GM23338 (cell line): ENCODE results near the gene CACTIN. TPM values are rescaled to one million over a fixed set of nuclear protein-coding genes. Genes with fewer than 3 reads are reported as not detected.

ENCODE experiments used
- ATAC-seq: fragments of 200-7000 bp; cut with Tn5 transposase; 3 replicates; pipeline ENCODE4 v1.9.1; 2020
- DNase-seq: peaks from one replicate; pipeline ENCODE4 v3.0.0-alpha.2; 2015; ENCODE audit warnings: low spot score
- H2AFZ ChIP-seq: fragments of 200-600 bp; sonication (generic); 2 replicates; pipeline ENCODE4 v1.8.0; 2016; ENCODE audit warnings: antibody characterized with exemption, mild to moderate bottlenecking, moderate library complexity
- H3F3A ChIP-seq: fragments of 200-600 bp; sonication (generic); replicated peaks from 2 replicates; pipeline ENCODE4 v1.8.0; 2017; ENCODE audit warnings: antibody characterized with exemption, mixed run types, low read depth
- H3K27ac ChIP-seq: fragments of 200-600 bp; sonication (generic); 2 replicates; pipeline ENCODE4 v1.6.1; 2016; ENCODE audit warnings: low read depth
- H3K27me3 ChIP-seq: fragments of 200-600 bp; sonication (generic); 2 replicates; pipeline ENCODE4 v1.8.0; 2016; ENCODE audit warnings: mild to moderate bottlenecking, mixed run types, moderate library complexity; ENCODE audit not compliant: insufficient read depth
- H3K36me3 ChIP-seq: fragments of 200-600 bp; sonication (generic); 2 replicates; pipeline ENCODE4 v1.8.0; 2016; ENCODE audit warnings: mild to moderate bottlenecking; ENCODE audit not compliant: insufficient read depth
- H3K4me1 ChIP-seq: fragments of 200-600 bp; sonication (generic); 2 replicates; pipeline ENCODE4 v1.8.0; 2016; ENCODE audit warnings: mild to moderate bottlenecking, moderate library complexity; ENCODE audit not compliant: insufficient read depth
- H3K4me2 ChIP-seq: fragments of 200-600 bp; sonication (generic); 2 replicates; pipeline ENCODE4 v1.7.1; 2017; ENCODE audit warnings: mixed run types
- H3K4me3 ChIP-seq: fragments of 200-600 bp; sonication (generic); 2 replicates; pipeline ENCODE4 v1.6.1; 2016; ENCODE audit warnings: mixed run types
- H3K79me2 ChIP-seq: fragments of 200-600 bp; sonication (generic); replicated peaks from 2 replicates; pipeline ENCODE4 v1.8.0; 2017; ENCODE audit warnings: mild to moderate bottlenecking; ENCODE audit not compliant: insufficient read depth
- H3K9me2 ChIP-seq: fragments of 200-600 bp; sonication (generic); 2 replicates; pipeline ENCODE4 v1.8.0; 2017; ENCODE audit not compliant: insufficient read depth
- H4K20me1 ChIP-seq: fragments of 200-600 bp; sonication (generic); replicated peaks from 2 replicates; pipeline ENCODE4 v1.8.0; 2017; ENCODE audit warnings: mild to moderate bottlenecking; ENCODE audit not compliant: insufficient read depth
- H3K27ac Mint-ChIP-seq: 2 replicates; pipeline ENCODE4 v1.8.0; 2020; ENCODE audit warnings: inconsistent platforms, mild to moderate bottlenecking, moderate library complexity, mixed read lengths
- H3K27me3 Mint-ChIP-seq: 3 replicates; pipeline ENCODE4 v1.8.0; 2022; ENCODE audit warnings: low read depth, mild to moderate bottlenecking, moderate library complexity, mixed read lengths, inconsistent platforms; ENCODE audit not compliant: insufficient read depth, poor library complexity
- H3K36me3 Mint-ChIP-seq: 3 replicates; pipeline ENCODE4 v1.8.0; 2021; ENCODE audit warnings: low read depth, mild to moderate bottlenecking, inconsistent platforms, moderate library complexity, mixed read lengths
- H3K4me1 Mint-ChIP-seq: 3 replicates; pipeline ENCODE4 v1.8.0; 2020; ENCODE audit warnings: mild to moderate bottlenecking, inconsistent platforms, mixed read lengths
- H3K4me3 Mint-ChIP-seq: 3 replicates; pipeline ENCODE4 v1.8.0; 2021; ENCODE audit warnings: moderate library complexity, mild to moderate bottlenecking, inconsistent platforms, mixed read lengths
- H3K9me3 Mint-ChIP-seq: 3 replicates; pipeline ENCODE4 v1.8.0; 2020; ENCODE audit warnings: moderate library complexity, mild to moderate bottlenecking, inconsistent platforms, mixed read lengths
- CREB1 ChIP-seq: fragments of 250-450 bp; sonication (Bioruptor Pico); IDR thresholded peaks from 2 replicates; pipeline ENCODE4 v1.5.0; 2020; ENCODE audit warnings: low read depth, mild to moderate bottlenecking, moderate library complexity
- EZH2 ChIP-seq: fragments of 200-600 bp; sonication (generic); IDR thresholded peaks from one replicate; pipeline ENCODE4 v1.8.0; 2017; ENCODE audit warnings: antibody characterized with exemption, mild to moderate bottlenecking, low read depth; ENCODE audit not compliant: unreplicated experiment
- EZH2phosphoT487 ChIP-seq: fragments of 200-600 bp; sonication (generic); IDR thresholded peaks from one replicate; pipeline ENCODE4 v1.8.1; 2018; ENCODE audit warnings: antibody characterized with exemption; ENCODE audit not compliant: unreplicated experiment
- JUNB ChIP-seq: IDR thresholded peaks from one replicate; pipeline ENCODE4 v1.6.1; 2016; ENCODE audit warnings: antibody characterized with exemption; ENCODE audit not compliant: unreplicated experiment
- NANOG ChIP-seq: IDR thresholded peaks from 2 replicates; pipeline ENCODE4 v1.6.1; 2016; ENCODE audit warnings: antibody characterized with exemption, borderline replicate concordance
- POLR2AphosphoS5 ChIP-seq: IDR thresholded peaks from 2 replicates; pipeline ENCODE4 v1.6.1; 2016; ENCODE audit warnings: antibody characterized with exemption, low read depth
- STAT1 ChIP-seq: IDR thresholded peaks from one replicate; pipeline ENCODE4 v1.6.1; 2016; ENCODE audit warnings: antibody characterized with exemption; ENCODE audit not compliant: unreplicated experiment
- ZNF114 ChIP-seq: fragments of 250-450 bp; sonication (Bioruptor Pico); IDR thresholded peaks from 2 replicates; pipeline ENCODE4 v1.5.0; 2020; ENCODE audit warnings: mild to moderate bottlenecking, moderate library complexity
- ZNF331 ChIP-seq: fragments of 250-450 bp; sonication (Bioruptor Pico); IDR thresholded peaks from 2 replicates; pipeline ENCODE4 v1.5.0; 2020; ENCODE audit warnings: low read depth, mild to moderate bottlenecking, moderate library complexity
- polyA plus RNA-seq: library from polyadenylated mRNA; unstranded; fragments of >200 nt; fragmentation: Nextera tagmentation; extraction: Ambion mirVana; gene quantifications from 2 replicates; pipeline ENCODE4 v1.2.1, GENCODE V29; 2016
- total RNA-seq: library from RNA; depleted of rRNA; stranded (reverse); fragments of >200 nt; shearing (Covaris generic); gene quantifications from 2 replicates; pipeline ENCODE4 v1.2.3, GENCODE V29; 2014
- TF ChIP-seq, protein P1 (sequence below), 2 experiments: fragments of 200-600 bp in 1 of 2; sonication (generic) in 1 of 2; conservative IDR thresholded peaks; 2 replicates each; pipeline versions ENCODE4 v1.5.1 to v1.6.1; 2016 to 2017; ENCODE audit warnings: antibody characterized with exemption in 2 of 2, low read depth in 2 of 2, mild to moderate bottlenecking in 2 of 2, moderate library complexity in 1 of 2
- TF ChIP-seq, protein P2 (sequence below): fragments of 250-450 bp; sonication (Bioruptor Pico); IDR thresholded peaks from 2 replicates; pipeline ENCODE4 v1.5.0; 2020; ENCODE audit warnings: mild to moderate bottlenecking, moderate library complexity
- TF ChIP-seq, protein P3 (sequence below): IDR thresholded peaks from one replicate; pipeline ENCODE4 v1.6.1; 2018; ENCODE audit warnings: antibody characterized with exemption; ENCODE audit not compliant: unreplicated experiment
- TF ChIP-seq, protein P4 (sequence below): IDR thresholded peaks from 2 replicates; pipeline ENCODE4 v1.6.1; 2016; ENCODE audit warnings: antibody characterized with exemption

The CACTIN gene
- total and polyA plus RNA-seq, 2 experiments from 2014 or later = 14.3 to 47.4 TPM

DNA sequence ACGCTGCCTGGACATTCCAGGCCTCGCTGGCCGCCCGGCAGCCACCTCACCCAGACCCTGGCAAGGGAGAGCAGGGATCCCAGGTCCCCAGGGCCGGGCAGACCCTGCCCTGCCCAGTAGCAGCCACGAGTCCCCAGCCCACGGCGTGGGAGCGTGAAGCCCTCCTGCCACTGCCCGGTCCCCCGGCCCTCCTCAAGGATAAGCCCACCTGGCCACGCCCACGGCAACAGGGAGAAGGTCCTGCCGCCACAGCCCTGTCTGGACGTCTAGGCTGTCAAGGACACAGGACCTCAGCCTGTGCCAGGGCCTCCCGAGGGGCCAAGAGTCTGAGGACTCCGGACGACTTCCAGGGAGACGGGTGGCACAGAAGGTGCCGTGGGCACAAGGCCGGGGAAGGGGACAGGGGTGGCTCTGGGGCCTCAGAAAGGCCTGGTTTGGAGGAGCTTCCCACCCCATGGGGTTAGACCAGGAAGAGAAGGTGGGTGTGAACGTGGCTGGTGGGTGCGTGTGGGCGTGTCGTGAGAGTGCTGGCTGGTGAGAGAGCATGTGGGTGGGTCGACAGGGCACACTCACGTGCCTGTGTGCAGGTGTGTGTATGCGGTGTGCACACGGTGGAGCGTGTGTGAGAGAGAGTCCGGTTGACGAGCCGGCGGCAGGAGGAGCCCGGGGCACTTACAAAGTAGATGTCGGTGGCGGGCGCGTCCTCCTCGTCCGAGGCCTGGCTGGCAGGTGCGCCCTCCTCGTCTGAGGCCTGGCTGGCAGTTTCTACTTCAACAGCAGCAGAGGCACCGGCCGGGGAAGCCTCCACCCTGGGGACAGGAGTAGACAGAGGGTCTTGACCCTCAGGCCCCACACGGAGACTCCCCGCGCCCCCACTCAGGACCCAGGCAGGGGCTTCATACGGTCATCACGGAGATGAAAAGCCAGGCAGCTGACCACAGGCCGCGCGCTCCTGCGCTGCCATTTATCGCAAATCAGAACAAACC lies 11.9 kb upstream of the CACTIN start:
- H3K4me3 Mint-ChIP-seq = no peak overlapping the region
- no peak overlapping the region for H3K27ac Mint-ChIP-seq
- H4K20me1 ChIP-seq = no peaks in the 10 kb centered on the region
- H3K9me3 Mint-ChIP-seq = no peaks in the 10 kb centered on the region
- H3K27me3 Mint-ChIP-seq = peaks cover 3% of the 10 kb centered on the region
- DNase-seq = no peak
- H3K36me3 ChIP-seq = no peaks in the 10 kb centered on the region; the same call in 1 of the 2 replicates
- no peak overlapping the region for H3K4me3 ChIP-seq
- H3K27ac ChIP-seq = no peak overlapping the region
- H3K79me2 ChIP-seq = no peaks in the 10 kb centered on the region
- no peak overlapping the region for H2AFZ ChIP-seq
- no peaks in the 10 kb centered on the region for H3K4me1 Mint-ChIP-seq
- peaks cover 13% of the 10 kb centered on the region for H3K36me3 Mint-ChIP-seq
- H3K4me2 ChIP-seq = no peak overlapping the region
- ATAC-seq = no peak
- H3F3A ChIP-seq = no peaks in the 10 kb centered on the region
- TF ChIP-seq, protein P1, sequence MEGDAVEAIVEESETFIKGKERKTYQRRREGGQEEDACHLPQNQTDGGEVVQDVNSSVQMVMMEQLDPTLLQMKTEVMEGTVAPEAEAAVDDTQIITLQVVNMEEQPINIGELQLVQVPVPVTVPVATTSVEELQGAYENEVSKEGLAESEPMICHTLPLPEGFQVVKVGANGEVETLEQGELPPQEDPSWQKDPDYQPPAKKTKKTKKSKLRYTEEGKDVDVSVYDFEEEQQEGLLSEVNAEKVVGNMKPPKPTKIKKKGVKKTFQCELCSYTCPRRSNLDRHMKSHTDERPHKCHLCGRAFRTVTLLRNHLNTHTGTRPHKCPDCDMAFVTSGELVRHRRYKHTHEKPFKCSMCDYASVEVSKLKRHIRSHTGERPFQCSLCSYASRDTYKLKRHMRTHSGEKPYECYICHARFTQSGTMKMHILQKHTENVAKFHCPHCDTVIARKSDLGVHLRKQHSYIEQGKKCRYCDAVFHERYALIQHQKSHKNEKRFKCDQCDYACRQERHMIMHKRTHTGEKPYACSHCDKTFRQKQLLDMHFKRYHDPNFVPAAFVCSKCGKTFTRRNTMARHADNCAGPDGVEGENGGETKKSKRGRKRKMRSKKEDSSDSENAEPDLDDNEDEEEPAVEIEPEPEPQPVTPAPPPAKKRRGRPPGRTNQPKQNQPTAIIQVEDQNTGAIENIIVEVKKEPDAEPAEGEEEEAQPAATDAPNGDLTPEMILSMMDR (conservative IDR thresholded peaks at IDR 0.05; ENCODE audit: low read depth in 2 of 2) = no peak
- TF ChIP-seq, protein P2, sequence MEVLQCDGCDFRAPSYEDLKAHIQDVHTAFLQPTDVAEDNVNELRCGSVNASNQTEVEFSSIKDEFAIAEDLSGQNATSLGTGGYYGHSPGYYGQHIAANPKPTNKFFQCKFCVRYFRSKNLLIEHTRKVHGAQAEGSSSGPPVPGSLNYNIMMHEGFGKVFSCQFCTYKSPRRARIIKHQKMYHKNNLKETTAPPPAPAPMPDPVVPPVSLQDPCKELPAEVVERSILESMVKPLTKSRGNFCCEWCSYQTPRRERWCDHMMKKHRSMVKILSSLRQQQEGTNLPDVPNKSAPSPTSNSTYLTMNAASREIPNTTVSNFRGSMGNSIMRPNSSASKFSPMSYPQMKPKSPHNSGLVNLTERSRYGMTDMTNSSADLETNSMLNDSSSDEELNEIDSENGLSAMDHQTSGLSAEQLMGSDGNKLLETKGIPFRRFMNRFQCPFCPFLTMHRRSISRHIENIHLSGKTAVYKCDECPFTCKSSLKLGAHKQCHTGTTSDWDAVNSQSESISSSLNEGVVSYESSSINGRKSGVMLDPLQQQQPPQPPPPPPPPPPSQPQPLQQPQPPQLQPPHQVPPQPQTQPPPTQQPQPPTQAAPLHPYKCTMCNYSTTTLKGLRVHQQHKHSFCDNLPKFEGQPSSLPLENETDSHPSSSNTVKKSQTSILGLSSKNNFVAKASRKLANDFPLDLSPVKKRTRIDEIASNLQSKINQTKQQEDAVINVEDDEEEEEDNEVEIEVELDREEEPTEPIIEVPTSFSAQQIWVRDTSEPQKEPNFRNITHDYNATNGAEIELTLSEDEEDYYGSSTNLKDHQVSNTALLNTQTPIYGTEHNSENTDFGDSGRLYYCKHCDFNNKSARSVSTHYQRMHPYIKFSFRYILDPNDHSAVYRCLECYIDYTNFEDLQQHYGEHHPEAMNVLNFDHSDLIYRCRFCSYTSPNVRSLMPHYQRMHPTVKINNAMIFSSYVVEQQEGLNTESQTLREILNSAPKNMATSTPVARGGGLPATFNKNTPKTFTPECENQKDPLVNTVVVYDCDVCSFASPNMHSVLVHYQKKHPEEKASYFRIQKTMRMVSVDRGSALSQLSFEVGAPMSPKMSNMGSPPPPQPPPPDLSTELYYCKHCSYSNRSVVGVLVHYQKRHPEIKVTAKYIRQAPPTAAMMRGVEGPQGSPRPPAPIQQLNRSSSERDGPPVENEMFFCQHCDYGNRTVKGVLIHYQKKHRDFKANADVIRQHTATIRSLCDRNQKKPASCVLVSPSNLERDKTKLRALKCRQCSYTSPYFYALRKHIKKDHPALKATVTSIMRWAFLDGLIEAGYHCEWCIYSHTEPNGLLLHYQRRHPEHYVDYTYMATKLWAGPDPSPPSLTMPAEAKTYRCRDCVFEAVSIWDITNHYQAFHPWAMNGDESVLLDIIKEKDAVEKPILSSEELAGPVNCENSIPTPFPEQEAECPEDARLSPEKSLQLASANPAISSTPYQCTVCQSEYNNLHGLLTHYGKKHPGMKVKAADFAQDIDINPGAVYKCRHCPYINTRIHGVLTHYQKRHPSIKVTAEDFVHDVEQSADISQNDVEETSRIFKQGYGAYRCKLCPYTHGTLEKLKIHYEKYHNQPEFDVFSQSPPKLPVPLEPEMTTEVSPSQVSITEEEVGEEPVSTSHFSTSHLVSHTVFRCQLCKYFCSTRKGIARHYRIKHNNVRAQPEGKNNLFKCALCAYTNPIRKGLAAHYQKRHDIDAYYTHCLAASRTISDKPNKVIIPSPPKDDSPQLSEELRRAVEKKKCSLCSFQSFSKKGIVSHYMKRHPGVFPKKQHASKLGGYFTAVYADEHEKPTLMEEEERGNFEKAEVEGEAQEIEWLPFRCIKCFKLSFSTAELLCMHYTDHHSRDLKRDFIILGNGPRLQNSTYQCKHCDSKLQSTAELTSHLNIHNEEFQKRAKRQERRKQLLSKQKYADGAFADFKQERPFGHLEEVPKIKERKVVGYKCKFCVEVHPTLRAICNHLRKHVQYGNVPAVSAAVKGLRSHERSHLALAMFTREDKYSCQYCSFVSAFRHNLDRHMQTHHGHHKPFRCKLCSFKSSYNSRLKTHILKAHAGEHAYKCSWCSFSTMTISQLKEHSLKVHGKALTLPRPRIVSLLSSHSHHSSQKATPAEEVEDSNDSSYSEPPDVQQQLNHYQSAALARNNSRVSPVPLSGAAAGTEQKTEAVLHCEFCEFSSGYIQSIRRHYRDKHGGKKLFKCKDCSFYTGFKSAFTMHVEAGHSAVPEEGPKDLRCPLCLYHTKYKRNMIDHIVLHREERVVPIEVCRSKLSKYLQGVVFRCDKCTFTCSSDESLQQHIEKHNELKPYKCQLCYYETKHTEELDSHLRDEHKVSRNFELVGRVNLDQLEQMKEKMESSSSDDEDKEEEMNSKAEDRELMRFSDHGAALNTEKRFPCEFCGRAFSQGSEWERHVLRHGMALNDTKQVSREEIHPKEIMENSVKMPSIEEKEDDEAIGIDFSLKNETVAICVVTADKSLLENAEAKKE (CRISPR knock-in tag) = no peak
- TF ChIP-seq POLR2AphosphoS5 (no peak), ZNF331 (CRISPR knock-in tag) (no peak), EZH2phosphoT487 (no peak), EZH2 (no peak), CREB1 (CRISPR knock-in tag) (no peak), STAT1 (no peak), NANOG (no peak), ZNF114 (CRISPR knock-in tag) (no peak), JUNB (no peak)
- TF ChIP-seq, protein P3, sequence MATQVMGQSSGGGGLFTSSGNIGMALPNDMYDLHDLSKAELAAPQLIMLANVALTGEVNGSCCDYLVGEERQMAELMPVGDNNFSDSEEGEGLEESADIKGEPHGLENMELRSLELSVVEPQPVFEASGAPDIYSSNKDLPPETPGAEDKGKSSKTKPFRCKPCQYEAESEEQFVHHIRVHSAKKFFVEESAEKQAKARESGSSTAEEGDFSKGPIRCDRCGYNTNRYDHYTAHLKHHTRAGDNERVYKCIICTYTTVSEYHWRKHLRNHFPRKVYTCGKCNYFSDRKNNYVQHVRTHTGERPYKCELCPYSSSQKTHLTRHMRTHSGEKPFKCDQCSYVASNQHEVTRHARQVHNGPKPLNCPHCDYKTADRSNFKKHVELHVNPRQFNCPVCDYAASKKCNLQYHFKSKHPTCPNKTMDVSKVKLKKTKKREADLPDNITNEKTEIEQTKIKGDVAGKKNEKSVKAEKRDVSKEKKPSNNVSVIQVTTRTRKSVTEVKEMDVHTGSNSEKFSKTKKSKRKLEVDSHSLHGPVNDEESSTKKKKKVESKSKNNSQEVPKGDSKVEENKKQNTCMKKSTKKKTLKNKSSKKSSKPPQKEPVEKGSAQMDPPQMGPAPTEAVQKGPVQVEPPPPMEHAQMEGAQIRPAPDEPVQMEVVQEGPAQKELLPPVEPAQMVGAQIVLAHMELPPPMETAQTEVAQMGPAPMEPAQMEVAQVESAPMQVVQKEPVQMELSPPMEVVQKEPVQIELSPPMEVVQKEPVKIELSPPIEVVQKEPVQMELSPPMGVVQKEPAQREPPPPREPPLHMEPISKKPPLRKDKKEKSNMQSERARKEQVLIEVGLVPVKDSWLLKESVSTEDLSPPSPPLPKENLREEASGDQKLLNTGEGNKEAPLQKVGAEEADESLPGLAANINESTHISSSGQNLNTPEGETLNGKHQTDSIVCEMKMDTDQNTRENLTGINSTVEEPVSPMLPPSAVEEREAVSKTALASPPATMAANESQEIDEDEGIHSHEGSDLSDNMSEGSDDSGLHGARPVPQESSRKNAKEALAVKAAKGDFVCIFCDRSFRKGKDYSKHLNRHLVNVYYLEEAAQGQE = no peak
- TF ChIP-seq, protein P4, sequence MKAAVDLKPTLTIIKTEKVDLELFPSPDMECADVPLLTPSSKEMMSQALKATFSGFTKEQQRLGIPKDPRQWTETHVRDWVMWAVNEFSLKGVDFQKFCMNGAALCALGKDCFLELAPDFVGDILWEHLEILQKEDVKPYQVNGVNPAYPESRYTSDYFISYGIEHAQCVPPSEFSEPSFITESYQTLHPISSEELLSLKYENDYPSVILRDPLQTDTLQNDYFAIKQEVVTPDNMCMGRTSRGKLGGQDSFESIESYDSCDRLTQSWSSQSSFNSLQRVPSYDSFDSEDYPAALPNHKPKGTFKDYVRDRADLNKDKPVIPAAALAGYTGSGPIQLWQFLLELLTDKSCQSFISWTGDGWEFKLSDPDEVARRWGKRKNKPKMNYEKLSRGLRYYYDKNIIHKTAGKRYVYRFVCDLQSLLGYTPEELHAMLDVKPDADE = no peak
- no peaks in the 10 kb centered on the region for H3K9me2 ChIP-seq
- no peaks in the 10 kb centered on the region for H3K27me3 ChIP-seq
- H3K4me1 ChIP-seq = no peaks in the 10 kb centered on the region
